CD4-positive, alpha-beta T cell treated with Interleukin-6 at 100 ng/mL for 8 hours (primary cell): ENCODE results near the gene PEMT.
"Not testable (repeated sequence)": the region's sequence is repeated elsewhere in the genome, so short reads cannot be mapped to it uniquely, and the experiment has no call there.

Experiments
- DNase-seq: peaks from one replicate; pipeline ENCODE4 v3.0.0-alpha.2; 2020; ENCODE audit warnings: mixed read lengths, low spot score

Gene PEMT

GRCh38 chr17:17591355-17592298 lies at the start of gene PEMT:
TSS of gene PEMT (minus strand) at chr17:17591708. CDS start at chr17:17591626, 82 bp downstream.
- DNase-seq = peak; percentile 96

- not testable (repeated sequence) for DNase-seq
Observed at GRCh38 chr17:17639661-17640270, 48.3 kb upstream of the PEMT start.

GRCh38 chr17:17638467-17638866 lies 47.0 kb upstream of the PEMT start:
- DNase-seq = no peak

- no peak for DNase-seq
Observed at GRCh38 chr17:17636272-17636885, 44.9 kb upstream of the PEMT start.

- not testable (repeated sequence) for DNase-seq
Observed at GRCh38 chr17:17635537-17636271, 44.2 kb upstream of the PEMT start.

- no peak for DNase-seq
Observed at GRCh38 chr17:17635126-17635525, 43.6 kb upstream of the PEMT start.

- DNase-seq = no peak
Observed at GRCh38 chr17:17633310-17633709, 41.8 kb upstream of the PEMT start.

GRCh38 chr17:17632690-17633089 lies 41.2 kb upstream of the PEMT start:
- DNase-seq = not testable (repeated sequence)

- DNase-seq = peak; percentile 45
Observed at GRCh38 chr17:17628388-17629008, 37.0 kb upstream of the PEMT start.

GRCh38 chr17:17626840-17627239 lies 35.3 kb upstream of the PEMT start:
- no peak for DNase-seq

GRCh38 chr17:17626151-17626805 lies 34.8 kb upstream of the PEMT start:
- no peak for DNase-seq

- no peak for DNase-seq
Observed at GRCh38 chr17:17624741-17625140, 33.2 kb upstream of the PEMT start.

GRCh38 chr17:17623904-17624303 lies 32.4 kb upstream of the PEMT start:
- DNase-seq = no peak

- DNase-seq = no peak
Observed at GRCh38 chr17:17621254-17621653, 29.7 kb upstream of the PEMT start.

GRCh38 chr17:17613708-17614114 lies 22.2 kb upstream of the PEMT start:
- DNase-seq = peak; percentile 34

GRCh38 chr17:17612085-17613022 lies 20.8 kb upstream of the PEMT start:
- DNase-seq = no peak

- DNase-seq = no peak
Observed at GRCh38 chr17:17609121-17609520, 17.6 kb upstream of the PEMT start.

- no peak for DNase-seq
Observed at GRCh38 chr17:17606416-17607000, 15.0 kb upstream of the PEMT start.

GRCh38 chr17:17605729-17606088 lies 14.2 kb upstream of the PEMT start:
- no peak for DNase-seq
